ENCODE measurements around the gene PRCD. TPM values are rescaled to one million over a fixed set of nuclear protein-coding genes. Genes with fewer than 3 reads are reported as not detected.

The PRCD gene
- polyA plus RNA-seq, 1 of the 3 experiments (the other 2 are of a cell fraction): 2.2 TPM

DNA sequence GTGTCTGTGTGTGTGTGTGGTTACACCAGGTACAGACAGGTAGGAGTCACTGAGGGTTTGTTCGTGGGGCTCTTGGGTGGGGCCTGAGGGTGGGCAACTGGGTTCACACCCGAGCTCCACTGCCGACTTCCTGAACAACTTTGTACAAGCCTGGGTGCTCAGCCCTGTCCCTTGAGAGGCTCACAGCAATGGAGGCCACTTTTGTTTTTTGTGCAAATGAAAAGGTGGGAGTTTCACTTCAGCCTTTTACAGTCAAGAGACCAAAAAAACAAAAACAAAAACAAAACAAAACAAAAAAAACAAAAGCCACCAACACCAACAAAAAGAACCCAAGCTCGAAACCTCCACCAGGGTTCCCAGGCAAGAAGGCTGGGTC, 41.0 kb upstream of the PRCD start:
- Histone ChIP-seq H3K4me2 (peak overlapping the region; percentile 92), H3K9me3 (no peaks in the 10 kb centered on the region), H3K4me3 (ENCODE audit: low read depth in 2 of 2, low read length in 1 of 2) (no peak overlapping the region), H3K27me3 (ENCODE audit: insufficient read depth) (no peaks in the 10 kb centered on the region), H3K36me3 (replicated peaks in 1 of 2; ENCODE audit: control insufficient read depth in 1 of 2, insufficient read depth in 2 of 2, low read length in 1 of 2) (no peaks in the 10 kb centered on the region), H3K4me1 (ENCODE audit: control insufficient read depth in 1 of 2, insufficient read depth in 2 of 2, low read depth in 1 of 2, low read length in 1 of 2) (peaks cover 21 to 64% of the 10 kb centered on the region in 2 experiments; a peak in 3 of 4 replicates), H3K9ac (peak overlapping the region; percentile 24; the same call in 1 of the 2 replicates), H4K20me1 (ENCODE audit: insufficient read depth) (no peaks in the 10 kb centered on the region), H3K79me2 (ENCODE audit: insufficient read depth) (peaks cover 24% of the 10 kb centered on the region; the same call in 1 of the 2 replicates), H3K27ac (ENCODE audit: low read depth in 2 of 2, low read length in 1 of 2) (peak overlapping the region; percentile 48 to 93), H2AFZ (ENCODE audit: low read depth) (no peak overlapping the region), H3K9me2 (no peaks in the 10 kb centered on the region), H3F3A (replicated peaks; ENCODE audit: insufficient read depth) (peaks cover 15% of the 10 kb centered on the region)
- ChIA-PET POLR2A (interaction anchor here (0.6 to 1.6 kb wide), 4 partner anchors 45 to 1486 kb away, joined by 3 to 6 read pairs (median 4); partner anchors contain the start of genes MRPL58 and PRPSAP1), CTCF (interaction anchor here (1.1 to 56.8 kb wide), 10 partner anchors 9 to 208 kb away, joined by 3 to 1687 read pairs (median 26); partner anchors contain the start of genes AANAT, RHBDF2 and UBE2O)
- WGBS (ENCODE audit: low lambda C conversion rate): 92% methylated on average over 4 of the region's 4 CpGs
- no peak for DNase-seq
- TF ChIP-seq GATA2 (CRISPR knock-in tag; IDR thresholded peaks at IDR 0.05) (no peak), FOXM1 (IDR thresholded peaks at IDR 0.05; ENCODE audit: low read depth) (no peak), CHD2 (IDR thresholded peaks at IDR 0.05; ENCODE audit: low read length, partially characterized antibody) (no peak)

DNA sequence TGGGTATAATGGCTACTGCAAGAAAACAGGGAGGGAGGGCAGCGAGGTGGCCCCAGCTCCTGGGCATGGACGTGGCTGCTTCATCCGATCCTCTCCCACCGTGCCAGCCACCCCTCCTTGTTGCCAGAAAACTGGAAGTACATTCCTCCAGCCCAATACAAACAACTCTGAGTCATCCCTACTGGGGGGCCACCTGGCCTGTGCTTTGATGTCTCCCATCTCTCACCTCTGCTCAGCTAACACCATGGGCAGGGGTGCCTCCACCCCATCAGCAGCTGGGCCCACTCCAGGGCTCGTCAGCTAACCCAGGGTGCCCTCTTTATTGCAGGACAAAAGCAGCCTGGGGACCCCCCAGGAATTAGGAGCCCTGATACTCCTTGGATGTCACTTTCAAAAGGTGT, 40.6 kb upstream of the PRCD start:
- peaks cover 19% of the 10 kb centered on the region for H3F3A ChIP-seq (replicated peaks; ENCODE audit: insufficient read depth)
- ChIA-PET POLR2A (interaction anchor here (0.6 to 1.6 kb wide), 3 partner anchors 68 to 1487 kb away, joined by 3 to 4 read pairs (median 3); partner anchors contain the start of genes MRPL58 and PRPSAP1), CTCF (interaction anchor here (1.4 to 56.8 kb wide), 9 partner anchors 10 to 182 kb away, joined by 4 to 1687 read pairs (median 32); partner anchors contain the start of genes AANAT, RHBDF2 and UBE2O)
- no peaks in the 10 kb centered on the region for H3K9me3 ChIP-seq
- 65% methylated on average over 5 of the region's 5 CpGs for WGBS (ENCODE audit: low lambda C conversion rate)
- no peaks in the 10 kb centered on the region for H3K9me2 ChIP-seq
- H3K36me3 ChIP-seq (replicated peaks in 1 of 2; ENCODE audit: control insufficient read depth in 1 of 2, insufficient read depth in 2 of 2, low read length in 1 of 2): no peaks in the 10 kb centered on the region
- H3K79me2 ChIP-seq (ENCODE audit: insufficient read depth): peaks cover 24% of the 10 kb centered on the region; the same call in 1 of the 2 replicates
- H4K20me1 ChIP-seq (ENCODE audit: insufficient read depth): no peaks in the 10 kb centered on the region
- no peaks in the 10 kb centered on the region for H3K27me3 ChIP-seq (ENCODE audit: insufficient read depth)
- no peak for DNase-seq
- peaks cover 21 to 61% of the 10 kb centered on the region in 2 experiments; a peak in 3 of 4 replicates for H3K4me1 ChIP-seq (ENCODE audit: control insufficient read depth in 1 of 2, insufficient read depth in 2 of 2, low read depth in 1 of 2, low read length in 1 of 2)
- no peak overlapping the region for H3K9ac ChIP-seq
- H3K4me2 ChIP-seq: peak overlapping the region; percentile 92
- TF ChIP-seq CHD2 (IDR thresholded peaks at IDR 0.05; ENCODE audit: low read length, partially characterized antibody): no peak
- 0 out of 2 replicates have a peak, but pooled peaks have one; percentile 6 for TF ChIP-seq TCF12 (IDR thresholded peaks at IDR 0.05)
- peak; percentile 37; the same call in 1 of the 2 replicates for TF ChIP-seq FOSL2 (IDR thresholded peaks at IDR 0.05; ENCODE audit: borderline replicate concordance, low read depth)
- peak overlapping the region in 1 of 2 experiments; percentile 93; a peak in 2 of 4 replicates for H3K27ac ChIP-seq (ENCODE audit: low read depth in 2 of 2, low read length in 1 of 2)
- no peak overlapping the region for H3K4me3 ChIP-seq (ENCODE audit: low read depth in 2 of 2, low read length in 1 of 2)
- no peak overlapping the region for H2AFZ ChIP-seq (ENCODE audit: low read depth)

DNA sequence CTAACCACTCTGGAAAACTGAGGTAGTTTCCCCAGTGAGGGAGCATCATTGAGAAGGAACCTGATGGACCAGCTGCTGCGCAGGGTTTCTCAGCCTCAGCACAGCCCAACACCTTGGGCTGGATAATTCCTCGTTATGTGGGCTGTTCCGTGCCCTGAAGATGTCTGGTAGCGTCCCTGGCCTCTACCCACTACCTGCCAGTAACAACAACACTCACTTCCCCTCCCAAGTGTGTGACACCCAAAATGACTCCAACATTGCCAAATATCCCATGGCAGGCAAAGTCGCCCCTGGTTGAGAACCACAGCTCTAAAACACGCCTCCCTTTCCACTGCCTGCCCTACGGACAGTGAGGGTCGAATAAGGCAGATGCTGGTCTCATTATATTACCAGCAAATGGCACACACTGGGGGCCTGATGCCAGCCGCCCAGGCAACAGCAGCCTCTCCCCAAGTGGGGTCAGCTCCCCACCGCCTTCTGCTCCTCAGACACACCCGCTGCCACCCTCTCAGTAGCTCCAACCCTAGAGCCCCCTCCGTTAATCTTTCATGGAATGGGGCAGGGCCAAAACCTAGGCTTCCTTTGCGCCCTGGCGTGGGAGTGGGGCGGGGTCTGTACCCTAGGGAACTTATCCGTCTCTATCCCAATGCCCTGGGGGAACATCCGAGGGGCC, 39.6 kb upstream of the PRCD start:
- no peaks in the 10 kb centered on the region for H4K20me1 ChIP-seq (ENCODE audit: insufficient read depth)

More for the DNA sequence above, 39.6 kb upstream of the PRCD start:
- no peaks in the 10 kb centered on the region for H3K9me3 ChIP-seq
- no peaks in the 10 kb centered on the region for H3K9me2 ChIP-seq
- H3K27me3 ChIP-seq (ENCODE audit: insufficient read depth): no peaks in the 10 kb centered on the region
- peaks cover 21 to 60% of the 10 kb centered on the region in 2 experiments; a peak in 3 of 4 replicates for H3K4me1 ChIP-seq (ENCODE audit: control insufficient read depth in 1 of 2, insufficient read depth in 2 of 2, low read depth in 1 of 2, low read length in 1 of 2)
- no peak overlapping the region; a peak in 1 of 4 replicates for H3K27ac ChIP-seq (ENCODE audit: low read depth in 2 of 2, low read length in 1 of 2)
- POLR2A ChIA-PET: interaction anchor here (1.2 kb wide), 2 partner anchors 44 to 47 kb away, joined by 3 to 4 read pairs; partner anchors contain the start of gene UBE2O
- peaks cover 24% of the 10 kb centered on the region; the same call in 1 of the 2 replicates for H3K79me2 ChIP-seq (ENCODE audit: insufficient read depth)
- H3F3A ChIP-seq (replicated peaks; ENCODE audit: insufficient read depth): peaks cover 21% of the 10 kb centered on the region
- peak overlapping the region; percentile 68 for H3K9ac ChIP-seq
- CTCF ChIA-PET: interaction anchor here (1.0 to 56.8 kb wide), 12 partner anchors 11 to 201 kb away, joined by 3 to 1687 read pairs (median 22); partner anchors contain the start of genes AANAT, RHBDF2 and UBE2O
- TF ChIP-seq FOXJ3 (CRISPR knock-in tag; IDR thresholded peaks at IDR 0.05): no peak
- no peak for TF ChIP-seq TEAD4 (IDR thresholded peaks at IDR 0.05; ENCODE audit: borderline replicate concordance, insufficient read depth)
- 84% methylated on average over 17 of the region's 17 CpGs for WGBS (ENCODE audit: low lambda C conversion rate)
- H3K4me3 ChIP-seq (ENCODE audit: low read depth in 2 of 2, low read length in 1 of 2): peak overlapping the region; percentile 65 to 78
- DNase-seq: no peak
- H2AFZ ChIP-seq (ENCODE audit: low read depth): no peak overlapping the region
- H3K4me2 ChIP-seq: peak overlapping the region; percentile 92
- H3K36me3 ChIP-seq (replicated peaks in 1 of 2; ENCODE audit: control insufficient read depth in 1 of 2, insufficient read depth in 2 of 2, low read length in 1 of 2): no peaks in the 10 kb centered on the region

Data from SK-N-SH (cell line).